Keratinocyte (primary cell): ENCODE data around the gene AUNIP. TPM values are rescaled to one million over a fixed set of nuclear protein-coding genes. Genes with fewer than 3 reads are reported as not detected.

Experiments used
- DNase-seq: peaks from one replicate; pipeline ENCODE4 v3.0.0-alpha.2; 2011; ENCODE audit warnings: low read depth, missing footprints, low spot score
- FAIRE-seq: peaks from 2 replicates; lab custom pipeline; 2011; peaks lifted over from hg19 to GRCh38; lab: Jason Lieb, UNC
- H2AFZ ChIP-seq: 2 replicates; pipeline ENCODE4 v1.6.0; 2012; ENCODE audit warnings: low read length, control low read depth, inconsistent platforms; ENCODE audit not compliant: control insufficient read depth
- H3K27ac ChIP-seq: 2 replicates; pipeline ENCODE4 v1.5.1; 2011; ENCODE audit warnings: low read length; ENCODE audit not compliant: control insufficient read depth, insufficient read depth
- H3K27me3 ChIP-seq: 3 replicates; pipeline ENCODE4 v1.6.0; 2011; ENCODE audit warnings: low read length; ENCODE audit not compliant: control insufficient read depth, insufficient read depth; ENCODE audit errors: extremely low read depth
- H3K36me3 ChIP-seq, 2 experiments: 2 replicates in 1 of 2; 3 replicates in 1 of 2; pipeline ENCODE4 v1.5.1; 2011; ENCODE audit warnings: low read length in 2 of 2, mild to moderate bottlenecking in 1 of 2; ENCODE audit not compliant: control insufficient read depth in 2 of 2, insufficient read depth in 2 of 2; ENCODE audit errors: extremely low read depth in 1 of 2
- H3K4me1 ChIP-seq: 3 replicates; pipeline ENCODE4 v1.5.1; 2011; ENCODE audit warnings: low read length; ENCODE audit not compliant: control insufficient read depth, insufficient read depth; ENCODE audit errors: extremely low read depth
- H3K4me2 ChIP-seq: 3 replicates; pipeline ENCODE4 v1.6.0; 2011; ENCODE audit warnings: low read depth, low read length; ENCODE audit not compliant: control insufficient read depth, insufficient read depth; ENCODE audit errors: extremely low read depth
- H3K4me3 ChIP-seq, 3 experiments: fragments of 200-600 bp in 1 of 3; sonication (generic) in 1 of 3; 2 replicates in 2 of 3; 3 replicates in 1 of 3; pipeline ENCODE4 v1.5.1; 2011 to 2016; ENCODE audit warnings: low read length in 3 of 3, mild to moderate bottlenecking in 3 of 3, control low read depth in 2 of 3, inconsistent platforms in 1 of 3, low read depth in 1 of 3, mixed read lengths in 1 of 3, mixed run types in 1 of 3, moderate library complexity in 1 of 3; ENCODE audit not compliant: control insufficient read depth in 2 of 3, insufficient read depth in 2 of 3; ENCODE audit errors: extremely low read depth in 1 of 3
- H3K79me2 ChIP-seq: 2 replicates; pipeline ENCODE4 v1.6.0; 2012; ENCODE audit warnings: low read length; ENCODE audit not compliant: control insufficient read depth, insufficient read depth
- H3K9ac ChIP-seq: 3 replicates; pipeline ENCODE4 v1.6.0; 2011; ENCODE audit warnings: low read length; ENCODE audit not compliant: control insufficient read depth, insufficient read depth; ENCODE audit errors: extremely low read depth
- H3K9me1 ChIP-seq: 3 replicates; pipeline ENCODE4 v1.6.0; 2011; ENCODE audit warnings: low read length; ENCODE audit not compliant: control insufficient read depth, insufficient read depth; ENCODE audit errors: extremely low read depth
- H3K9me3 ChIP-seq: 2 replicates; pipeline ENCODE4 v1.5.1; 2012; ENCODE audit warnings: low read depth, low read length; ENCODE audit not compliant: control insufficient read depth
- H4K20me1 ChIP-seq: 3 replicates; pipeline ENCODE4 v1.6.0; 2011; ENCODE audit warnings: low read length; ENCODE audit not compliant: control insufficient read depth, insufficient read depth; ENCODE audit errors: extremely low read depth
- CTCF ChIP-seq, 3 experiments: IDR thresholded peaks in 1 of 3; conservative IDR thresholded peaks in 1 of 3; optimal IDR thresholded peaks in 1 of 3; 2 replicates in 2 of 3; 3 replicates in 1 of 3; pipeline versions ENCODE3 to v1.5.1; 2011; ENCODE audit warnings: low read length in 3 of 3, mild to moderate bottlenecking in 3 of 3, moderate library complexity in 2 of 3, control low read depth in 1 of 3, inconsistent platforms in 1 of 3; ENCODE audit not compliant: insufficient read depth in 2 of 3; ENCODE audit errors: extremely low read depth in 1 of 3
- EZH2 ChIP-seq: IDR thresholded peaks from one replicate; pipeline ENCODE4 v1.6.1; 2012; ENCODE audit warnings: inconsistent platforms, mild to moderate bottlenecking, low read length, moderate library complexity
- dilution Hi-C: fragments of 300-500 bp; cut with MboI; formaldehyde crosslinking; loops from one replicate; pipeline ENCODE4 v1.7.0; 2020; ENCODE audit warnings: low sequenced_read_pairs; ENCODE audit not compliant: extremely low pct_ligation_motif_present
- polyA plus RNA-seq, 5 experiments: library from polyadenylated mRNA; depleted of rRNA in 3 of 5; stranded (reverse) in 3 of 5; stranded (forward) in 1 of 5; unstranded in 1 of 5; fragments of >200 nt; gene quantifications; 1 replicate in 1 of 5; 2 replicates in 3 of 5; 3 replicates in 1 of 5; pipeline versions ENCODE4 v1.2.1 to v1.2.3, GENCODE V29; 2011 to 2012; ENCODE audit warnings: missing spikeins in 2 of 5, low read depth in 1 of 5, low replicate concordance in 1 of 5

The AUNIP gene
- polyA plus RNA-seq, 1 donor (not counting 4 experiments of a cell fraction or from before 2014, with no cell fraction given), result 9.3 TPM

- TF ChIP-seq EZH2, result no peak
- peak; percentile 54 to 64 (median 54) for TF ChIP-seq CTCF (optimal IDR thresholded peaks at IDR 0.05 in 1 of 3, IDR thresholded peaks at IDR 0.05 in 1 of 3, conservative IDR thresholded peaks at IDR 0.05 in 1 of 3; ENCODE audit: extremely low read depth in 1 of 3, insufficient read depth in 2 of 3, low read length in 3 of 3)
- Histone ChIP-seq H3K36me3 (peaks cover 0 to 13% of the 10 kb centered on the region in 2 experiments), H3K27ac (no peak overlapping the region), H3K9me3 (no peaks in the 10 kb centered on the region), H2AFZ (no peak overlapping the region), H3K9ac (no peak overlapping the region), H3K4me1 (peaks cover 27% of the 10 kb centered on the region), H3K4me2 (peak overlapping the region; percentile 76), H3K4me3 (peak overlapping the region in 1 of 3 experiments; percentile 2), H3K79me2 (peaks cover 19% of the 10 kb centered on the region), H3K27me3 (no peaks in the 10 kb centered on the region), H4K20me1 (no peaks in the 10 kb centered on the region), H3K9me1 (peaks cover 2% of the 10 kb centered on the region)
- DNase-seq (no peak), FAIRE-seq (peak; percentile 56)
- dilution Hi-C loops, result no loop called here
These were observed 41.3 kb downstream of the AUNIP start for GRCh38 chr1:25817840-25818501.

GRCh38 chr1:25816112-25816718, 43.0 kb downstream of the AUNIP start:
- H3K4me3 ChIP-seq, result no peak overlapping the region
- dilution Hi-C loops, result no loop called here
- H3K4me1 ChIP-seq, result peaks cover 21% of the 10 kb centered on the region
- no peak overlapping the region for H3K9ac ChIP-seq
- peaks cover 8% of the 10 kb centered on the region for H3K79me2 ChIP-seq
- no peak overlapping the region for H2AFZ ChIP-seq
- H3K9me3 ChIP-seq, result no peaks in the 10 kb centered on the region
- TF ChIP-seq EZH2 (no peak), CTCF (optimal IDR thresholded peaks at IDR 0.05 in 1 of 3, IDR thresholded peaks at IDR 0.05 in 1 of 3, conservative IDR thresholded peaks at IDR 0.05 in 1 of 3; ENCODE audit: extremely low read depth in 1 of 3, insufficient read depth in 2 of 3, low read length in 3 of 3) (no peak)
- peaks cover 2% of the 10 kb centered on the region for H3K9me1 ChIP-seq
- FAIRE-seq (no peak), DNase-seq (no peak)
- peaks cover 0 to 18% of the 10 kb centered on the region in 2 experiments for H3K36me3 ChIP-seq
- H3K27me3 ChIP-seq, result no peaks in the 10 kb centered on the region
- H3K27ac ChIP-seq, result no peak overlapping the region
- no peaks in the 10 kb centered on the region for H4K20me1 ChIP-seq
- no peak overlapping the region for H3K4me2 ChIP-seq
